ENCODE results near the gene GID8.
"Not testable (repeated sequence)": the region's sequence is repeated elsewhere in the genome, so short reads cannot be mapped to it uniquely, and the experiment has no call there.

The GID8 gene

DNA sequence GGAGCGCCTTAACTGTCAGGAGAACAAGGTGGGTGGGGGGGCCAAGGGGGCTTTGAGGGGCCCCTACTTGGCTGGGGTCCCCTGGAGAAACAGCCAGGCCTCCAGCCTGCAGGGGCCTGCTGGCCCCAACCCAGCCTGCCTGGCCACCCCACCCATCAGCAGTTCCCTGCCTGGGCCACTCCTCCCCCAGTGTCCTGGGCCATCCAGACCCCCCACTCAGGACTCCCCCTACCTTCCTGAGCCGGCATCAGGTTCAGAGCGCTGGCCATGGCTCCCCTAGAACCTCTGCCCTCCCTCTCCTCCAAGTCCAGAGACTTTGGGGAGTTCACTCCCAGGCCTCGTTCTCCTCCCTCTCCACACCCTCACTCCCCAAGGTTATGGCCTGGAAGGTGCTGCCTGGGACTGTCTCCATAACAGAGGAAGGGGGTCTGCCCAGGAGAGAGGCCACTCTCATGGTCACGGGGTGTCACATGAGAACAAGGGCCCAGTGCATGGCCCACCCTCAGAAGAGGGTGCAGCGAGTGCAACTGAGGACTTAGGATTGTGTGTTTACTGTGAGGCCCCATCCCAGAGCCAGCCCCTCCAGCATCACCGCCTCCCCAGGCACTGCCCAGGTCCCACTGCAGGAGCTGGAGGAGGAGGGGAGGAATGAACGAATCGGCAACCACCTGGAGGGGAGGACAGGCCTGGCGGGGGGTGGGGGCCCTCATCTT lies 20.6 kb downstream of the GID8 start:
- no peak for DNase-seq (ENCODE audit: low read depth)

DNA sequence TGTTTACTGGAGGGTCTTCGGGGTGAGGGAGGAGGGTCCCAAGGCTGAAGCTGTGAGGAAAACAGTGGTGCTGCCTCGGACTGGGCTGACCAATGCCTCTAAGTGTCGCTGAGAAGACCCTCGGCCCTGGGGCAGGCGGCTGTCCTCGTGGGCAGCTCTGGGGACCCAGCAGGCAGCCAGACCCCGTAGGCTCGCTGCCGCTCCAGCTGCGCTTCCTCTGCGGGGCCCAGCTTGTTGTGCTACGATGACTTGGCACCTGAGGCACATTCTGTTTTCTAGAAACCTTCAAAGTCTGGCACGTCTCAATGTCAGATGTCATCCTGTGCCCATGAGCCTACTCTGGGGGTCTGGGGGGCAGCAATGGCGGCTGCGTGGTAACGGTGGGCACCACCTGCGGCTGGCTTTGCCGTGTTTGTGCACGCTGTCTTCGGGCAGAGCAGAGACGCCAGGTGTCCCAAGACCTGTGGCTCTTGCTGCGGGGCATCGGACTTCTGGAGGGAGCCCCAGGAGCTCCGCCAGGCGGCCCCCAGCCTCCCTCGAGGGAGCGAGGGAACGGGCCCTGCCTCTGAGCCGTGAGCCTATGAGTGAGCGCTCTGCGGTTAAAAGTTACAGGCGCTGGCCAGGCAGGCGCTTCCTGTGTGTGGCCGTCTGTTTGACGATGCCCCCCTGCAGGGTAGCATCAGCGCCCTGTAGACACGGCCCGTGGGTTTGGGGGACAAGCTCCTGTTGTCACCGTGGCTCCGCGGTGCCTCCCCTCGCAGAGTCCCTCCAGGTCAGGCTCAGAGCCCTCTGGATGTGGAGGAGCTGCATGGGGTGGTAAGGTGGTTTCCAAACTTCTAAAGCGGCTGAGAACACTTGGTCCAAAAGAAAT lies 21.4 kb downstream of the GID8 start:
- no peak for DNase-seq (ENCODE audit: low read depth)

DNA sequence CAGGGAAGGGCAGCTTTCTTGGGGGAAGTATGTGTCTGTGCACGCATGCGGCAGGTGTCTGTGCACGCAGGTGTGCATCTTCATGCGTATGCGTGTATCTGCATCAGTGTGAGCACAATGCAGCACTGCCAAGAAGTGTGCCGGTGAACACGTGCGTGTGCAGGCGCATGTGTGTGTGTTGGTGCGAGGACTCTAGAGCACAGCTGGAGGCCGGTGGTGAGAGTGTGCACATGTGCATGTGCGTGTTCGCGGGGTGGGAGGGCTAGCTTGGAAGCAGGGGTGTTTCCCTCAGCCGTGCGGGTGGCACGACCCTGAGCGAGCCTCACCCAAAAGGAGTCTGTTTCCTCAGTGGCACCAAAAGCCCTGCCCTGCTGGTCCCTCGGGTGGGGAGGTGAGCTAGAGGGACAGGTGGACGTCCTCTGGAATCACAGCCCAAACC lies 22.1 kb downstream of the GID8 start:
- no peak for DNase-seq (ENCODE audit: low read depth)

DNA sequence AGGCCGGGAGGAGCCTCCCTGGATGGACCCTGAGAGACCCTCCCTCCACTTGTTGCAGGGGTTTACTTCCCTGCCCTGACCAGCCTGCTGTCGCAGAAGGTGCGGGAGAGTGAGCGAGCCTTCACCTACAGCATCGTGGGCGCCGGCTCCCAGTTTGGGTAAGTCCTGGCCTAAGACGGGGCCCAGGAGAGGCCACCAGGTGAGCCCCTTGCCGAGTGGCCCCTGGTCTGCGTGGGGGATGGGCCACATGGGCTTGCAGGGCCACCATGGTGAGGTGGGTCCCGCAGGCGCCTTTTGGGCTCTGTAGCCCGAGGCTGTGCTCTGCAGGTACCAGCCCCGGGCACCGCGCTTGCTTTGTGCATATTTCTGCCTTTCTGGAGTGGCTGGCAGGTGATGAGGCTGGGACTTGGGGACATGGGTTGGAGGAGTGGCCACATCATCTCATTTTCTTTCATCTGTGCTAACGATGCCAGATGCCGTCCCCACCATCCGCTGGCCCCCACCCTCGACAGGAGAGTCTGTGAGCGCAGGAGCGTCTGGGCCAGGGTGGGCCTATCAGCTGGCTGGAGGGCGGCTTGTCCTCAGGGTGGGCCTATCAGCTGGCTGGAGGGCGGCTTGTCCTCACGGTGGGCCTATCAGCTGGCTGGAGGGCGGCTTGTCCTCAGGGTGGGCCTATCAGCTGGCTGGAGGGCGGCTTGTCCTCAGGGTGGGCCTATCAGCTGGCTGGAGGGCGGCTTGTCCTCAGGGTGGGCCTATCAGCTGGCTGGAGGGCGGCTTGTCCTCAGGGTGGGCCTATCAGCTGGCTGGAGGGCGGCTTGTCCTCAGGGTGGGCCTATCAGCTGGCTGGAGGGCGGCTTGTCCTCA lies 22.7 kb downstream of the GID8 start:
- DNase-seq (ENCODE audit: low read depth) = not testable (repeated sequence)

DNA sequence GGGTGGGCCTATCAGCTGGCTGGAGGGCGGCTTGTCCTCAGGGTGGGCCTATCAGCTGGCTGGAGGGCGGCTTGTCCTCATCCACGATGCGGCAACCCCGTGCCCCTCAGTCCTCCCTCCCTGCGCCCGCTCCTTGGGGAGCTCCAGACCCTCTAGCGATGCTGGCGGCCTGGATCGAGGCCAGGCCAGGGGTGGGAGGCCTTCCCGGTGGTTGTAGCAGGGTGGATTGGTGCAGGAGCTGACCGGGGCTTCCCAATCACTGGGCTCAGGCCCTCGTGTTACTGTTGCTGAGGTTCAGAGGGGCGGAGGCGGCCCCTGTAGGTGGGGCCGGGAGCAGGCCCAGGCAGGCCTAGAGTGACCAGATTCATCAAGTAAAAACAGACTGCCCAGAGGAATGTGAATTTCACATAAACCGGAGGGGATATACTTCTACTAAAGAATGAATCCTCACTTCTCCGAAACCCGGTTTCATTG lies 23.4 kb downstream of the GID8 start:
- DNase-seq (ENCODE audit: low read depth) = no peak

DNA sequence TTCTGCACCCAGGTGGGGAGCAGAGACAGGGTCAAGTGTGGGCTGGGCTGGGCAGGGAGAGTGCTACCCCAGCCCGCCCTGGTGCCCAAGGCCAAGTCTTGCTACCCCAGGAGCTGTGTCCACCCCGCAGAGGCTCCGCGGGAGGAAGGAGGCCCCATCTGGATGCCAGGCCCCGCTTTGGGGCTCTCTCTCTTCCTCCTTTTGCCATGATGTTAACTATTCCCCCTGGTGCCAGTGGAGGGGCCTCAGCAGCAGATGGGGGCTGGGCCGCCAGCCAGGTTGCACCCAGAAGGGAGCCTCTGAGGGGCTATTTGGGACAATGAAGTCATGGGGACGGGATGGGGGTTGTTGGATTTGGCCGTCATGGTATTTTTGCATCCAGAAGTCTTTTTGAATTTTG lies 23.9 kb downstream of the GID8 start:
- no peak for DNase-seq (ENCODE audit: low read depth)

DNA sequence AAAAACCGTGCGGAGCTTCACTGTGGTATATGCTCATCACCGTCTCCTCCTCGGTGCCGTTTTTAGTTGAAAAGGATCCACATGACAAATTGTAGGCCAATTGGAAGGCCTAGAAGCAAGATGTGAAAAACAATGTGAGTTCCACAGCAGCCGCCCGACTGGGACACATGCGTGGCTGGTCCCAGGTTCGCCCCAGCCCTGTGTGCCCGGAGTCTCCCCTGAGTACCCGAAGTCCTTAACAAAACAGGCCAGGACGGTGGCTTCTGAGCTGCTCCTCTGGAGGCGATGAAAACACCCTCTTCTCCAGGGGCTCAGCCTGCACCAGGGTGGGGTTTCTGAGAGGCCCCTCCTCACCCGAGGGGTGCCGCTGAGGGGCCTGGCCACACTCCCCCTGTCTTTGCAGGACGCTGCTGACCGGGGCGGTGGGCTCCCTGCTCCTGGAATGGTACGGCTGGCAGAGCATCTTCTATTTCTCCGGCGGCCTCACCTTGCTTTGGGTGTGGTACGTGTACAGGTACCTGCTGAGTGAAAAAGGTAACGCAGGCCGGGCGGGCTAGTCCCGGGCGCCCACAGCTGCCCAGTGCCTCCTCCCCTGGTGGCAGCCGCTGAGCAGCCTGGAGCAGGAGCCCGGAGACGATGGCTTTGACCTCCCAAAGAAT lies 24.4 kb downstream of the GID8 start:
- no peak for DNase-seq (ENCODE audit: low read depth)

DNA sequence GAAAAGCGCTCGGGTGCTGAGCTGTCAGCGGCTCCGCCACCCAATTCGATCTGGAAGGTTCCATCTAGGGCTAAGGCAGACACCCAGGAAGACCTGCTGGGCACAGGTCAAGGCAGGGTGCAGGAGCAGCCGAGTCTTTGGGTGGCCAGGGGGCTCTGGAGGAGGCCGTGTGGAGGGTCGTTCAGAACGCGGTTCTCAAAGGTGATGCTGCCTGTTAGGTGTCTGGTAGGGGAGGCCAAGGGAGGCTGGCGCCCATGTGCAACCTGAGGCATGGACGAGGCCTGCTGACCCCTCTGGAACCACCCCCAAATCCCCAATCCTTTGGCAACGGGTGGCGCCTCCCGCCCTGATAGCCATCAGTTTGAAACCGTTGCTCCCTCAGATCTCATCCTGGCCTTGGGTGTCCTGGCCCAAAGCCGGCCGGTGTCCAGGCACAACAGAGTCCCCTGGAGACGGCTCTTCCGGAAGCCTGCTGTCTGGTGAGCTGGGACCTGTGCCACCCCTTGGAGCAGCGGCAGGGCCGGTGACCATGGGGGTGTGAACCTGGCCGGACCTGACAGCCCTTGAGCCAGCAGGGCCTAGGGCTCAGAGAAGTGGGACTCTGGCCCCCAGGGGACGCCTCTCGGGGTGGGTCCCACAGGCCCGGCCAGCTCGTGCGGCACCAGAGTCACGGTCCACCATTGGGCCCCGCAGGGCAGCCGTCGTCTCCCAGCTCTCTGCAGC lies 25.1 kb downstream of the GID8 start:
- no peak for DNase-seq (ENCODE audit: low read depth)

DNA sequence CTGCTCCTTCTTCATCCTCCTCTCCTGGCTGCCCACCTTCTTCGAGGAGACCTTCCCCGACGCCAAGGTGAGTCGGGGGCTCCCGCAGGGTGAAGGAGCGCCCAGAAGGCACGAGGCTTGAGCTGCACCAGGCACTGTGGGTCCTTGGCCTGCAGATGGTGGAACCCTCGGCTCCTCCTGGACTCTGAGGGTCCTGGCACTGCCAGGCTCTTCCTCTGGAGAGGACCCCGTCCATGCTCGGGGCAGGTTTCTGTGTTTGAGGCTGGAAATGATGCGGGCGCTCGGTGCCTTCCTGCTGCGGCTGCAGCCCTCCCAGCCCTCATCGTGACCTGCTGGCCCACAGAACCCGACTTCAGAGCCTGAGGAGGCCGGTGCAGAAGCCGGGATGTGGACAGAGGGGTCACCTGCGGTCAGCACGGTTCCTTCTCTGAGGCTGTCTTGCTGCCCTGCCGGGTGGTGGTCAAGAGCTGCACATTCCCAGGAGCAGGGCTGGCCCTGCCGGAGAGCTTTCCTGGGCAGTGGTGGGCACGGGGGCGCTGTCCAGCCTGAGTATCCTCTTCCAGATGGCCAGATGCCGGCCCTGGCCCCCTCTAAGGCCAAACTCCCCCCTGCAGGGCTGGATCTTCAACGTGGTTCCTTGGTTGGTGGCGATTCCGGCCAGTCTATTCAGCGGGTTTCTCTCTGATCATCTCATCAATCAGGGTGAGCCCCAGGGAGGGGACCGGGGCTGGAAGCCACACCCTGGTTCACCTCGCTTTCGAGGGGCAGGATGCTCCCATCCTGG lies 25.9 kb downstream of the GID8 start:
- DNase-seq (ENCODE audit: low read depth) = no peak

DNA sequence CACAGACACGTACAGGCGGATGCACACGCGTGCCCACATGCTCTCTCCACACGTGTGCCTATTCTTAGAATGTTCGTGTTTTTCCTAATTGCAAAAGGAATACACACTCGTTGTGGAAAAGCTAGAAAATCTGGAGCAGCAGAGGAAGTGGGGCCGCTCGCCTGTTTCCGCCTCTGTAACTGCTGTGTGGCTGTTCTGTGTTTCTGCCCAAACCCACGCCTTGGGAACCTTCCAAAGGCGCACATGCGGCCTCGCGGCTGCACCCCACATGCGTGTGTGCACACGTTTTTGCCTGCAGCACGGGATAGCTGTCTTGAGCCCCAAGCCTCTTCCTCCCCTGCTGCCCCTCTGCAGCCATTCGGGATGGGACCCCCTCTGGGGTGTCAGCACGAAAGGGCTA lies 26.8 kb downstream of the GID8 start:
- DNase-seq (ENCODE audit: low read depth) = no peak

DNA sequence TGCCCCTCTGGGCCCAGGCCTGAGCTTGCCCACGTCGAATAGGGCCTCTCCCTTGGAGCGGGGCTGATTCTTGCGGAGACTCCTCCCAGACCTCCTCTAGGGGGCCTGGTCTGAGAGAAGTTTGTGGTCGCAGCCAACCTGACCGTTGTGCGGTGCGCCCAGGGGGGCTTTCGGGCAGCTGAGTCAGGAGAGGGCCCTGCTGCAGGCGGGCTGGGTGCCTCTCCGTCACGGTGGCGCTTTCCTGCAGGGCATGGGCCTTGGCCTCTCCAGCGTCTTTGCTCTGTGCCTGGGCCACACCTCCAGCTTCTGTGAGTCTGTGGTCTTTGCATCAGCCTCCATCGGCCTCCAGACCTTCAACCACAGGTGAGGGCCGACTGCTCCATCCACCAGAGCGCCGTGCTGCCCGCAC lies 27.4 kb downstream of the GID8 start:
- DNase-seq (ENCODE audit: low read depth) = no peak

DNA sequence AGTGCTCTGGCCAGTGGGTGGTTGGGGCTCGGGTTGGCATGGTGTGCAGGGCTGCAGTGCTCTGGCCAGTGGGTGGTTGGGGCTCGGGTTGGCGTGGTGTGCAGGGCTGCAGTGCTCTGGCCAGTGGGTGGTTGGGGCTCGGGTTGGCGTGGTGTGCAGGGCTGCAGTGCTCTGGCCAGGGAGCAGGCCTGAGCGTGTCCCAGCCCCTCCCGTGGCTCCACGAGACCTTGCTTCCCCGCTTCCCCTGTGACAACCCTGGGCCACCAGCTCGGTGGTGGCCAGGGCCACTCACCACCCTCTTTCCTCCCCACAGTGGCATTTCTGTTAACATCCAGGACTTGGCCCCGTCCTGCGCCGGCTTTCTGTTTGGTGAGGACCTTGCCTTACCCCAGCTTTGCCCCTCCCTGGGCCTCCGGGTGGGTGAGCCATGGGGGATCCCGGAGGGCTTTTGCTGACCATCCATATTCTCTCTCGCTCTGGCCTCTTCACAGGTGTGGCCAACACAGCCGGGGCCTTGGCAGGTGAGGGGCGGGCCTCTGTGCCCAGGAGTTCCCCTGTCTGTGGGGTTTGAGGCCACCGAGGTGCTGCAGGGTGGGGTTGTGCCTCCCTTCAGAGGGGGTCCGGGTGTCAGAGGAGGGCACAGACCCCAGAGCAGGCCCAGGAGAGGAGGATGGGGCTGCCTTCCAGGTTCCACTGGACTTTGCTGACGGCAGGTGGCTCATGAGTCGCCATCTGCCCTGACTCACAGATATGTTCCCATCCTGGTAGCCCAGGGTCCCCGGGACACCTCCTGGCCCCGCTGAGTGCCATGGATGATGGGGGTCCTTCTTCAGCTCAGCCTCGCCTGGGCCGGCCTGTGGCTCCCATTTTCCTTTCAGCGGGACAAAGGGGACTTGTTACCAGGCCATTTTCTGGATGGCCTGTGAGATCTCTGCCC lies 28.5 kb downstream of the GID8 start:
- DNase-seq (ENCODE audit: low read depth) = no peak

DNA sequence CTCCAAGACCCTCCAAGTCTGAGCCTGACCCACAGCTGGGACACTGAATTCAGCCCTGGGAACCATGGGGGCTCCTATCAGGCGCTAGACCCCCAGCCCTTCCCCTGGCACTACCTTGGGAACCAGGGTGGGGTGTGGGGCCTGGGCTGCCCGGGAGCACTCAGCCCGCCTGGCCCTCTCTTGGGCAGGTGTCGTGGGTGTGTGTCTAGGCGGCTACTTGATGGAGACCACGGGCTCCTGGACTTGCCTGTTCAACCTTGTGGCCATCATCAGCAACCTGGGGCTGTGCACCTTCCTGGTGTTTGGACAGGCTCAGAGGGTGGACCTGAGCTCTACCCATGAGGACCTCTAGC lies 29.2 kb downstream of the GID8 start:
- DNase-seq (ENCODE audit: low read depth) = no peak

DNA sequence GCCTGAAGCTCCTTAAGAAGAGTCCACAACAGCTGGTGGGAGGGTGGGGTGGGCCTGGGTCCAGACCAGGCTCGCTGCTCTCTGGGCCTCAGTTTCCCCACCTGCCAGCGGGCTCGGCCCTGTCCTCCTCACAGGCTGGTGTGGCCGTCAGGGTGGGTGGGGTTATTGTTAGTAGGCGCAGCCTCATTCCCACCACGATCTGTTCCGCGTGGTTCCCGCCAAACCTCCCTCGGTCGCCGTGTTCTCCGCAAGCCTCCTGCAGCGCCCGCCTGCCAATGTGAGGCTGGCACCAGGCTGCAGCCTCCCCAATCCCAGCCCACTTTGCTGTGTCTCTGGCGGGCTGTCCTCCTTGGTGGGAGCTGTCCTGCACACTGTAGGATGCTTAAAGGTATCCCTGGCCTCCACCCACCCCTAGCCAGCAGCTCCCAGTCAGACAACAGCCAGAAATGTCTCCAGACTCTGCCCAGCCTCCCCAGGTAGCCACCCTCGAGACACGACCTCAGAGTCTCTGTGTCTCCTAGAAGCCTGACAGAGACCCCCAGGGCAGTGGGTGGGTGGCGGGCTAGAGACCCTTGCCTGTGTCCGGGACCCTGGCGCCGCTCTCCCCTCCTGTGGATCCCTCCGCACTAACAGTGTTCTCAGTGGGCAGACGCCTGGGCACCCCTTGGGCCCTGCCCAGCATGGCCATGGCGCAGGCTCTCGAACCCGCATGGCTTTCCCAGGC lies 29.8 kb downstream of the GID8 start:
- DNase-seq (ENCODE audit: low read depth) = no peak

DNA sequence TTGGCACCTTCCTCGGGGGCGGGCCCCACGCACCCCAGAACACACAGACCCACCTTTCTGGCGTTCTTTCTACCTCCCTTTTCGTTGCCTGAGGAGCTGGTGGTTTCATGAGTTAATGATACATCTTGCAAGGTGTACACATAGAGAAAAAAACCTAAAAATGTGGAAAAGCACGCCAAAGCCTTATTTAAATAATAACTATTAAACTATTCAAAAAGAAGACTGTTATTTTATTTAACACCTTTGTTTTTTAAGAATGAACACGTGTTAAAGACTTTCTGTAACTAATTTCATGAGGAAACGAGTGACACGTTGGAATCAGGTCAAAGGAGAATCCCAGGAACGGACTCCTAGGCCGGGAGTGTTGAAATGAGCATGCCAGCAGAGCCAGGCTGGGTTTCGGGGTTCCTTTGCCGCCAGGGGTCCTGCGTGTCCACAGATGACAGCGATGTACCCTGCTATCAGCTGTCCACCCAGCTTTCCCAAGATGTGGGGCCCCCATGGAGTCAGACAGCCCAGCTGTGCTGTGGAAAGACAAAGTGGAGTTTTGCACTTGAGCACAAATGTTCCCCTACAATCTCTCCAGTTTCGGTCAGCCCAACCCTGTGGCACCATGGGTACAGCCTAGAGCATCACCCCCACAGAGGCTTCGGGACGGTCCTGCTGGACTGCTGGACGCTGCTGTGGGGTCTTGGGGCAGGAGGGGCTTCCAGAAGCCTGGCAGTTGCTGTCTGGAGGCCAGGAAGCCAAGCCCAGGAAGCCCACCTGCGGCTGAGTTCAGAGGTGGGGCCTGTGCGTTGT lies 30.6 kb downstream of the GID8 start:
- DNase-seq (ENCODE audit: low read depth) = no peak

DNA sequence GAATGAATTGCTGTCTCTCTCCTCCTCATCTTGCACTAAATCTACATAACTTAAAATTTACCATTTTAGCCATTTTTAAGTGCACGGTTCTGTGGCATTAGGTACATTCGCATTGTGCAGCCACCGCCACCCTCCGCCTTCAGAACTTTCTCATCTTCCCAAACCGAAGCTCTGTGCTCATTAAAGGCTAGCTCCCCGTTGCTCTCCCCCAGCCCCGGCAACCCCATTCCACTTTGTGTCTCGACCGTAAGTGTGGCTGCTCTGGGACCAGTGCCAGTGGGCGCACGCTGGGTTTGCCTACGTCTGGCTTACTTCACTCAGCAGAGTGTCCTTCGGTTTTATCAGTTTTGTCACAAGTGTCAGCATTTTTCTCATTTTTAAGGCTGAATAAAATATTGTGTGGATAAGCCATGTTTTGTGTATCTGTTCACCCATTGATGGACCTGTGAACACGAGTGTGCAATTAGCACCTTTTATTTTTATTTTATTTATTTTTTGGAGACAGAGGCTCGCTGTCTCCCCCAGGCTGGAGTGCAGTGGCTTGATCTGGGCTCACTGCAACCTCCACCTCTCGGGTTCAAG lies 31.3 kb downstream of the GID8 start:
- no peak for DNase-seq (ENCODE audit: low read depth)

DNA sequence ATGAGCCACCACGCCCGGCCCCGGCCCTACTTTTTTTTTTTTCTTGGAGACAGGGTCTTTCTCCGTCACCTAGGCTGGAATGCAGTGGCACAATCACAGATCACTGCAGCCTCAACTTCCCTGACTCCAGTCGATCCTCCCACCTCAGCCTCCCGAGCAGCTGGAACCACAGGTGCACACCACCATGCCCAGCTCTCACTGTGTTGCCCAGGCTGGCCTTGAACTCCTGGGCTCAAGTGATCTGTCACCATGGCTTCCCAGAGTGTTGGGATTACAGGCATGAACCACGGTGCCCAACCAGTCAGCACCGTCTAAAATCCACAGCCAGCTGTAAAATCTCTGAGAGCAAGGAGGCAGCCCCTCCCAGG lies 32.0 kb downstream of the GID8 start:
- no peak for DNase-seq (ENCODE audit: low read depth)
